ENCODE measurements around the gene PHF2. TPM values are rescaled to one million over a fixed set of nuclear protein-coding genes. Genes with fewer than 3 reads are reported as not detected.

The PHF2 gene
- total RNA-seq, 1 donor from 2014 or later, result 22.9 TPM

- DNase-seq, result no peak
- no peak overlapping the region for H3K4me3 Mint-ChIP-seq (ENCODE audit: unreplicated experiment)
- H3K9me3 Mint-ChIP-seq (ENCODE audit: unreplicated experiment), result no peaks in the 10 kb centered on the region
- no peak overlapping the region for H3K27ac Mint-ChIP-seq (ENCODE audit: unreplicated experiment)
- peaks cover 2% of the 10 kb centered on the region for H3K27me3 Mint-ChIP-seq (ENCODE audit: unreplicated experiment)
- H3K4me1 Mint-ChIP-seq (ENCODE audit: low read depth, unreplicated experiment), result peaks cover 27% of the 10 kb centered on the region
- TF ChIP-seq CTCF (IDR thresholded peaks at IDR 0.05; ENCODE audit: partially characterized antibody, unreplicated experiment), result no peak
- H3K36me3 Mint-ChIP-seq (ENCODE audit: unreplicated experiment), result peaks cover 10% of the 10 kb centered on the region
Measured at GRCh38 chr9:93588641-93589609, 12.5 kb downstream of the PHF2 start.

GRCh38 chr9:93589688-93590087 lies 13.3 kb downstream of the PHF2 start:
- no peak for TF ChIP-seq CTCF (IDR thresholded peaks at IDR 0.05; ENCODE audit: partially characterized antibody, unreplicated experiment)
- H3K9me3 Mint-ChIP-seq (ENCODE audit: unreplicated experiment), result no peaks in the 10 kb centered on the region

GRCh38 chr9:93590609-93591234 lies 14.3 kb downstream of the PHF2 start:
- Mint-ChIP-seq H3K9me3 (ENCODE audit: unreplicated experiment) (no peaks in the 10 kb centered on the region), H3K27me3 (ENCODE audit: unreplicated experiment) (no peaks in the 10 kb centered on the region), H3K4me1 (ENCODE audit: low read depth, unreplicated experiment) (peaks cover 27% of the 10 kb centered on the region), H3K36me3 (ENCODE audit: unreplicated experiment) (peaks cover 5% of the 10 kb centered on the region), H3K4me3 (ENCODE audit: unreplicated experiment) (no peak overlapping the region), H3K27ac (ENCODE audit: unreplicated experiment) (no peak overlapping the region)
- no peak for DNase-seq
- TF ChIP-seq CTCF (IDR thresholded peaks at IDR 0.05; ENCODE audit: partially characterized antibody, unreplicated experiment), result no peak

More at GRCh38 chr9:93589688-93590087, 13.3 kb downstream of the PHF2 start:
- H3K27me3 Mint-ChIP-seq (ENCODE audit: unreplicated experiment), result peaks cover 2% of the 10 kb centered on the region
- no peak overlapping the region for H3K27ac Mint-ChIP-seq (ENCODE audit: unreplicated experiment)
- peaks cover 27% of the 10 kb centered on the region for H3K4me1 Mint-ChIP-seq (ENCODE audit: low read depth, unreplicated experiment)
- DNase-seq, result no peak
- no peak overlapping the region for H3K4me3 Mint-ChIP-seq (ENCODE audit: unreplicated experiment)
- H3K36me3 Mint-ChIP-seq (ENCODE audit: unreplicated experiment), result peaks cover 5% of the 10 kb centered on the region

GRCh38 chr9:93591301-93592007 lies 15.1 kb downstream of the PHF2 start:
- H3K27ac Mint-ChIP-seq (ENCODE audit: unreplicated experiment), result no peak overlapping the region

More at GRCh38 chr9:93591301-93592007, 15.1 kb downstream of the PHF2 start:
- no peak overlapping the region for H3K4me3 Mint-ChIP-seq (ENCODE audit: unreplicated experiment)
- no peaks in the 10 kb centered on the region for H3K9me3 Mint-ChIP-seq (ENCODE audit: unreplicated experiment)
- no peaks in the 10 kb centered on the region for H3K27me3 Mint-ChIP-seq (ENCODE audit: unreplicated experiment)
- H3K4me1 Mint-ChIP-seq (ENCODE audit: low read depth, unreplicated experiment), result peaks cover 27% of the 10 kb centered on the region
- peaks cover 5% of the 10 kb centered on the region for H3K36me3 Mint-ChIP-seq (ENCODE audit: unreplicated experiment)
- peak; percentile 28 for DNase-seq
- no peak for TF ChIP-seq CTCF (IDR thresholded peaks at IDR 0.05; ENCODE audit: partially characterized antibody, unreplicated experiment)
